Measurements from ENCODE around the gene TSPAN18. TPM values are rescaled to one million over a fixed set of nuclear protein-coding genes. Genes with fewer than 3 reads are reported as not detected.

Gene TSPAN18
- polyA plus RNA-seq, 1 of the 3 experiments (the other 2 are of a cell fraction) = 0.72 TPM

DNA sequence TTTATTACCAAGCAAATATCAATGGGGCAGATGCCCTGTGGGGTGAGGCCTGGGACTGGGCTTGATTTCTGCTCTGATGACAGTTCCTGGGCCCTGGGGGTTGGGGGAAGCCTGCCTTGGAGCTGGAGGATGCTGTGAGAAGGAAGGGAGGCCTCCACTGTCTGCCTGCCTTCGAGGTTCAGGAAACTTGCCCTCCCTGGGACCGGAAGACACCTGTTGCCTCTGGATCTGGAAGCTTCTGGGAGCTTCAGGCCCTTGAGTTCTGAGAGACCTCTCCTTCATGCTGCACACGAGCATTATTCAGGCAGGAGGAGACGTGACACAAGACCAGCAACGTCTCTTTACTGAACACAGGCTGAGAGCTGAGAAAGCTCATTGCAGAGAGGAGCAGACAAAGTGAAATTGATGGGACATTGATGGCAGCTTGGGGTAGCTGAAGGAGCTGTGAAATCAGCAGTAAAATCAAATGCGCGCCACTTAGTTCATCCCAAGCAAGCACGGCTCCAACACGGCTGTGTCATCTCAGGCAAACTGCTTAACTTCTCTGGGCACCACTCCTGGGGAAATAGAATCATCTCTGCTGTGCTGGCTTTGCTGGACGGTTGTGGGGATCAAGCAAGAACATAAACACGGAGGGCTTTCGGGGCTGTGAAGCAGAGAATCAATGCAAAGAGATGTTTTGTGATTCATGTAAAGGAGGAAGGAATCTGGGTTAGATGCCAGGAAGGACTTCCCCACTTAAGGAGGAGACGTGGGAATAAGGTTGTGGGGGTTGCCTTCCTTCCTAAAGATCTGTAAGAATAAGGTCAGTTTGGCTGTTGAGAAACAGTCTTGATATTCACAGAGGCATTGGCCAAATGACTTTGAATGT lies 159.4 kb downstream of the TSPAN18 start:
- WGBS (ENCODE audit: low lambda C conversion rate) = 85% methylated on average over 13 of the region's 13 CpGs
- no peaks in the 10 kb centered on the region for H3K36me3 ChIP-seq (replicated peaks in 1 of 2; ENCODE audit: control insufficient read depth in 1 of 2, insufficient read depth in 2 of 2, low read length in 1 of 2)
- ChIA-PET POLR2A (no interaction called here), CTCF (interaction anchor here (0.9 to 2.0 kb wide), 5 partner anchors 7 to 265 kb away, joined by 3 to 8 read pairs (median 5); no protein-coding TSS in a partner anchor)
- peaks cover 5 to 12% of the 10 kb centered on the region in 2 experiments; a peak in 1 of 4 replicates for H3K4me1 ChIP-seq (ENCODE audit: control insufficient read depth in 1 of 2, insufficient read depth in 2 of 2, low read depth in 1 of 2, low read length in 1 of 2)
- H3K27ac ChIP-seq (ENCODE audit: low read depth in 2 of 2, low read length in 1 of 2) = no peak overlapping the region
- H3K9me2 ChIP-seq = no peaks in the 10 kb centered on the region
- H3K9me3 ChIP-seq = no peaks in the 10 kb centered on the region
- H3K27me3 ChIP-seq (ENCODE audit: insufficient read depth) = no peaks in the 10 kb centered on the region
- no peaks in the 10 kb centered on the region for H4K20me1 ChIP-seq (ENCODE audit: insufficient read depth)
- DNase-seq = no peak
- H3K9ac ChIP-seq = no peak overlapping the region
- peaks cover 2% of the 10 kb centered on the region for H3F3A ChIP-seq (replicated peaks; ENCODE audit: insufficient read depth)
- no peak overlapping the region for H3K4me3 ChIP-seq (ENCODE audit: low read depth in 2 of 2, low read length in 1 of 2)
- H2AFZ ChIP-seq (ENCODE audit: low read depth) = no peak overlapping the region
- no peak overlapping the region for H3K4me2 ChIP-seq
- no peaks in the 10 kb centered on the region for H3K79me2 ChIP-seq (ENCODE audit: insufficient read depth)
- TF ChIP-seq SIN3A (IDR thresholded peaks at IDR 0.05; ENCODE audit: borderline replicate concordance, low read depth, low read length) (no peak), SMC3 (IDR thresholded peaks at IDR 0.05; ENCODE audit: low read depth, low read length) (no peak), MXI1 (IDR thresholded peaks at IDR 0.05; ENCODE audit: low read depth, low read length) (no peak), FOXM1 (IDR thresholded peaks at IDR 0.05; ENCODE audit: low read depth) (no peak), TEAD4 (IDR thresholded peaks at IDR 0.05; ENCODE audit: borderline replicate concordance, insufficient read depth) (no peak), TCF12 (IDR thresholded peaks at IDR 0.05) (no peak), POLR2AphosphoS5 (IDR thresholded peaks at IDR 0.05; ENCODE audit: low read depth, low read length) (no peak), ELF1 (IDR thresholded peaks at IDR 0.05) (no peak), RXRA (IDR thresholded peaks at IDR 0.05; ENCODE audit: borderline replicate concordance, low read depth) (no peak), RAD21 (IDR thresholded peaks at IDR 0.05; ENCODE audit: low read length) (no peak), GABPA (IDR thresholded peaks at IDR 0.05; ENCODE audit: low read depth) (no peak), RFX5 (IDR thresholded peaks at IDR 0.05; ENCODE audit: low read length) (no peak), CHD2 (IDR thresholded peaks at IDR 0.05; ENCODE audit: low read length, partially characterized antibody) (no peak), NFIC (IDR thresholded peaks at IDR 0.05; ENCODE audit: borderline replicate concordance) (no peak), EZH2phosphoT487 (IDR thresholded peaks at IDR 0.05; ENCODE audit: borderline replicate concordance, low read depth) (no peak), FOSL2 (IDR thresholded peaks at IDR 0.05; ENCODE audit: borderline replicate concordance, low read depth) (no peak), FOXJ3 (CRISPR knock-in tag; IDR thresholded peaks at IDR 0.05) (no peak)

DNA sequence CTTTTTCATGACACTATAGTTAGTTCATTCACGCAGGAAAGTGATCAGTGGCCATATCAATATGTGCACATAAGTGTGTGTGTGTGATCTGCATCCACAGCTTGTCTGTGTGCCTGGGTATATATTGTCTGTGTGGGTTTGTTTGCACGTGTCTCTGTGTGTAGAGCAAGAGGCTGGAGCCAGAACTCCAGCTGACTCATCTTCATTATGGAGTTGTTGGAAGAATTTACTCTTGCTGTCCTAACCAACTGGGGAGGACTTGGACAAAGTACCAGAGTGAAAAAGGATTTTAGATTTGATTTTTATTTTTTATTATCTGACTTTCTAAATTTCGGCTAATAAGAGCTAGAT lies 160.0 kb downstream of the TSPAN18 start:
- Histone ChIP-seq H3K9ac (no peak overlapping the region), H3K27ac (ENCODE audit: low read depth in 2 of 2, low read length in 1 of 2) (no peak overlapping the region), H3K36me3 (replicated peaks in 1 of 2; ENCODE audit: control insufficient read depth in 1 of 2, insufficient read depth in 2 of 2, low read length in 1 of 2) (no peaks in the 10 kb centered on the region), H3K4me1 (ENCODE audit: control insufficient read depth in 1 of 2, insufficient read depth in 2 of 2, low read depth in 1 of 2, low read length in 1 of 2) (peaks cover 5 to 18% of the 10 kb centered on the region in 2 experiments; a peak in 1 of 4 replicates), H3K27me3 (ENCODE audit: insufficient read depth) (no peaks in the 10 kb centered on the region), H3K4me2 (no peak overlapping the region), H3K9me3 (no peaks in the 10 kb centered on the region), H3K9me2 (no peaks in the 10 kb centered on the region), H3K79me2 (ENCODE audit: insufficient read depth) (no peaks in the 10 kb centered on the region), H2AFZ (ENCODE audit: low read depth) (no peak overlapping the region), H3K4me3 (ENCODE audit: low read depth in 2 of 2, low read length in 1 of 2) (no peak overlapping the region), H3F3A (replicated peaks; ENCODE audit: insufficient read depth) (peaks cover 2% of the 10 kb centered on the region), H4K20me1 (ENCODE audit: insufficient read depth) (no peaks in the 10 kb centered on the region)
- ChIA-PET CTCF (interaction anchor here (1.2 kb wide), 1 partner anchor 12 kb away, joined by 3 read pairs; no protein-coding TSS in a partner anchor), POLR2A (no interaction called here)
- no peak for DNase-seq
- WGBS (ENCODE audit: low lambda C conversion rate) = 51% methylated on average over 3 of the region's 3 CpGs
- no peak for TF ChIP-seq EZH2phosphoT487 (IDR thresholded peaks at IDR 0.05; ENCODE audit: borderline replicate concordance, low read depth)
- TF ChIP-seq NFIC (IDR thresholded peaks at IDR 0.05; ENCODE audit: borderline replicate concordance) = no peak
- no peak for TF ChIP-seq SIN3A (IDR thresholded peaks at IDR 0.05; ENCODE audit: borderline replicate concordance, low read depth, low read length)
- TF ChIP-seq MEF2A (IDR thresholded peaks at IDR 0.05; ENCODE audit: borderline replicate concordance, low read depth) = no peak
- no peak for TF ChIP-seq RXRA (IDR thresholded peaks at IDR 0.05; ENCODE audit: borderline replicate concordance, low read depth)
- TF ChIP-seq, protein P1, sequence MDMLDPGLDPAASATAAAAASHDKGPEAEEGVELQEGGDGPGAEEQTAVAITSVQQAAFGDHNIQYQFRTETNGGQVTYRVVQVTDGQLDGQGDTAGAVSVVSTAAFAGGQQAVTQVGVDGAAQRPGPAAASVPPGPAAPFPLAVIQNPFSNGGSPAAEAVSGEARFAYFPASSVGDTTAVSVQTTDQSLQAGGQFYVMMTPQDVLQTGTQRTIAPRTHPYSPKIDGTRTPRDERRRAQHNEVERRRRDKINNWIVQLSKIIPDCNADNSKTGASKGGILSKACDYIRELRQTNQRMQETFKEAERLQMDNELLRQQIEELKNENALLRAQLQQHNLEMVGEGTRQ (IDR thresholded peaks at IDR 0.05; ENCODE audit: borderline replicate concordance, low read depth, low read length) = no peak
- no peak for TF ChIP-seq FOXM1 (IDR thresholded peaks at IDR 0.05; ENCODE audit: low read depth)
- TF ChIP-seq, protein P2, sequence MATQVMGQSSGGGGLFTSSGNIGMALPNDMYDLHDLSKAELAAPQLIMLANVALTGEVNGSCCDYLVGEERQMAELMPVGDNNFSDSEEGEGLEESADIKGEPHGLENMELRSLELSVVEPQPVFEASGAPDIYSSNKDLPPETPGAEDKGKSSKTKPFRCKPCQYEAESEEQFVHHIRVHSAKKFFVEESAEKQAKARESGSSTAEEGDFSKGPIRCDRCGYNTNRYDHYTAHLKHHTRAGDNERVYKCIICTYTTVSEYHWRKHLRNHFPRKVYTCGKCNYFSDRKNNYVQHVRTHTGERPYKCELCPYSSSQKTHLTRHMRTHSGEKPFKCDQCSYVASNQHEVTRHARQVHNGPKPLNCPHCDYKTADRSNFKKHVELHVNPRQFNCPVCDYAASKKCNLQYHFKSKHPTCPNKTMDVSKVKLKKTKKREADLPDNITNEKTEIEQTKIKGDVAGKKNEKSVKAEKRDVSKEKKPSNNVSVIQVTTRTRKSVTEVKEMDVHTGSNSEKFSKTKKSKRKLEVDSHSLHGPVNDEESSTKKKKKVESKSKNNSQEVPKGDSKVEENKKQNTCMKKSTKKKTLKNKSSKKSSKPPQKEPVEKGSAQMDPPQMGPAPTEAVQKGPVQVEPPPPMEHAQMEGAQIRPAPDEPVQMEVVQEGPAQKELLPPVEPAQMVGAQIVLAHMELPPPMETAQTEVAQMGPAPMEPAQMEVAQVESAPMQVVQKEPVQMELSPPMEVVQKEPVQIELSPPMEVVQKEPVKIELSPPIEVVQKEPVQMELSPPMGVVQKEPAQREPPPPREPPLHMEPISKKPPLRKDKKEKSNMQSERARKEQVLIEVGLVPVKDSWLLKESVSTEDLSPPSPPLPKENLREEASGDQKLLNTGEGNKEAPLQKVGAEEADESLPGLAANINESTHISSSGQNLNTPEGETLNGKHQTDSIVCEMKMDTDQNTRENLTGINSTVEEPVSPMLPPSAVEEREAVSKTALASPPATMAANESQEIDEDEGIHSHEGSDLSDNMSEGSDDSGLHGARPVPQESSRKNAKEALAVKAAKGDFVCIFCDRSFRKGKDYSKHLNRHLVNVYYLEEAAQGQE (IDR thresholded peaks at IDR 0.05; ENCODE audit: low read depth, low read length) = no peak
- TF ChIP-seq, protein P3, sequence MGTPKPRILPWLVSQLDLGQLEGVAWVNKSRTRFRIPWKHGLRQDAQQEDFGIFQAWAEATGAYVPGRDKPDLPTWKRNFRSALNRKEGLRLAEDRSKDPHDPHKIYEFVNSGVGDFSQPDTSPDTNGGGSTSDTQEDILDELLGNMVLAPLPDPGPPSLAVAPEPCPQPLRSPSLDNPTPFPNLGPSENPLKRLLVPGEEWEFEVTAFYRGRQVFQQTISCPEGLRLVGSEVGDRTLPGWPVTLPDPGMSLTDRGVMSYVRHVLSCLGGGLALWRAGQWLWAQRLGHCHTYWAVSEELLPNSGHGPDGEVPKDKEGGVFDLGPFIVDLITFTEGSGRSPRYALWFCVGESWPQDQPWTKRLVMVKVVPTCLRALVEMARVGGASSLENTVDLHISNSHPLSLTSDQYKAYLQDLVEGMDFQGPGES (IDR thresholded peaks at IDR 0.05; ENCODE audit: low read depth, low read length) = no peak
- no peak for TF ChIP-seq TAF1 (IDR thresholded peaks at IDR 0.05; ENCODE audit: borderline replicate concordance, low read depth, low read length)
- TF ChIP-seq YY1 (IDR thresholded peaks at IDR 0.05; ENCODE audit: low read depth) = no peak
